SU-DHL-6 (cell line): Measurements from ENCODE around the gene COBL.

Source experiments
- H2AFZ ChIP-seq: fragments of 200-600 bp; sonication (generic); 2 replicates; pipeline ENCODE4 v1.6.1; 2014; ENCODE audit warnings: low read depth, mild to moderate bottlenecking, moderate library complexity, mixed read lengths, antibody characterized with exemption, low read length; ENCODE audit not compliant: severe bottlenecking
- H3F3A ChIP-seq: fragments of 200-600 bp; shearing (Covaris generic); 2 replicates; pipeline ENCODE4 v1.6.0; 2016; ENCODE audit warnings: antibody characterized with exemption, mild to moderate bottlenecking; ENCODE audit not compliant: insufficient read depth
- H3K27ac ChIP-seq: fragments of 200-600 bp; sonication (generic); 2 replicates; pipeline ENCODE4 v1.5.1; 2016; ENCODE audit warnings: low read depth, mild to moderate bottlenecking, low read length, moderate library complexity, mixed read lengths
- H3K27me3 ChIP-seq: fragments of 200-600 bp; sonication (generic), shearing (Covaris generic); 2 replicates; pipeline ENCODE4 v1.6.0; 2014; ENCODE audit warnings: mild to moderate bottlenecking, low read length
- H3K36me3 ChIP-seq: fragments of 200-600 bp; sonication (generic); 2 replicates; pipeline ENCODE4 v1.6.1; 2014; ENCODE audit warnings: mild to moderate bottlenecking, low read length, mixed read lengths
- H3K4me2 ChIP-seq: fragments of 300-600, 200-600 bp; shearing (Covaris generic), sonication (generic); 2 replicates; pipeline ENCODE4 v1.6.0; 2014; ENCODE audit warnings: low read length, low read depth, mild to moderate bottlenecking; ENCODE audit not compliant: poor library complexity, severe bottlenecking
- H3K4me3 ChIP-seq: fragments of 200-600 bp; sonication (generic); 2 replicates; pipeline ENCODE4 v1.5.1; 2014; ENCODE audit warnings: antibody characterized with exemption, low read length, mild to moderate bottlenecking, mixed read lengths; ENCODE audit not compliant: insufficient read depth, poor library complexity, severe bottlenecking
- H3K79me2 ChIP-seq: fragments of 200-600 bp; sonication (generic); 2 replicates; pipeline ENCODE4 v1.6.1; 2014; ENCODE audit warnings: mild to moderate bottlenecking, low read length, moderate library complexity; ENCODE audit not compliant: insufficient read depth
- H3K9ac ChIP-seq: fragments of 200-600 bp; sonication (generic); 2 replicates; pipeline ENCODE4 v1.7.0; 2014; ENCODE audit warnings: mild to moderate bottlenecking, low read length
- H3K9me2 ChIP-seq: fragments of 200-600 bp; sonication (generic); replicated peaks from 2 replicates; pipeline ENCODE4 v1.6.1; 2014; ENCODE audit warnings: low read length; ENCODE audit not compliant: insufficient read depth
- H3K9me3 ChIP-seq: fragments of 200-600 bp; sonication (generic); 2 replicates; pipeline ENCODE4 v1.6.1; 2014; ENCODE audit warnings: low read length, mixed read lengths; ENCODE audit not compliant: insufficient read depth
- H4K20me1 ChIP-seq: fragments of 200-600 bp; sonication (generic); 2 replicates; pipeline ENCODE4 v1.6.1; 2014; ENCODE audit warnings: low read depth, mild to moderate bottlenecking, antibody characterized with exemption, low read length, moderate library complexity, mixed read lengths
- CTCF ChIP-seq: fragments of 200-600 bp; sonication (generic); IDR thresholded peaks from one replicate; pipeline ENCODE4 v1.5.1; 2017; ENCODE audit warnings: antibody characterized with exemption, mild to moderate bottlenecking, low read length, moderate library complexity; ENCODE audit not compliant: insufficient read depth, poor library complexity, severe bottlenecking
- EZH2phosphoT487 ChIP-seq: fragments of 200-600 bp; sonication (generic), shearing (Covaris generic); conservative IDR thresholded peaks from 2 replicates; pipeline ENCODE4 v1.6.1; 2018; ENCODE audit warnings: mild to moderate bottlenecking, antibody characterized with exemption, low read length, moderate library complexity, mixed read lengths

The COBL gene

DNA sequence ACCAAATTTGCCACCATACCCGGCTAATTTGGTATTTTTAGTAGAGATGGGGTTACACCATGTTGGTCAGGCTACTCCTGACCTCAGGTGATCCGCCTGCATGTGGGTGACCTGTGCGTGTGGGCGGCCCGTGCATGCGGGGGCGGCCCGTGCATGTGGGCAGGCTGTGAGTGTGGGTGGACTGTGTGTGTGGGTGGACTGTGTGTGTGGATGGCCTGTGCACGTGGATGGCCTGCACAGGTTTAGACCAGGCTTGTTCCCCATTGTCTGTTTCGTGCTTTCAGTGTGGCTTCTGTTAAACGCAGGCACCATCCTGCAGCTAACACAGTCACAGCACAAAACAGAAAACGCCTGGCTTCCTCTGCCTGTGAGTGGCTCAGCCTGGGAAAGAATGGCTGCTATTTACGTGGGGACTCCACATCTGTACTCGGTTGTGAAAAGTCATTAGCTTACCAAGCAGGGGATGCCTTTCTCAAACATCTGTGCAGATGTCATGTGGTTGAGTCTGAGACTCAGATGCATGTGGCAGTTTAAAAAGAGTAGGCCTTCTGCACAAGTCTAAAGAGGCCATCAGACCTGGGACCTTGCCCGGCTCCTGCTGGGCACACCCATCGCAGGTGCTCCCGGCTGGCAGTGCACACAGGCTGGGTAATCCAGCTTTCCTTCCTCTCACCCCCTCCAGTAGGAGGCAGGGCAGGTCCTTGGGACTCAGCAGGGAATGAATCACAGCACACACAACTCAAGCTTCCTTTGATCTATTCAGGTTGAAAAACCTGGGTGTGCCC lies 91.6 kb downstream of the COBL start:
- Histone ChIP-seq H3K79me2 (no peaks in the 10 kb centered on the region), H4K20me1 (no peaks in the 10 kb centered on the region), H3K4me2 (no peak overlapping the region), H3K27me3 (no peaks in the 10 kb centered on the region), H3K4me3 (no peak overlapping the region), H3K27ac (no peak overlapping the region), H3K9ac (no peak overlapping the region), H3K9me3 (no peaks in the 10 kb centered on the region), H3K36me3 (no peaks in the 10 kb centered on the region), H2AFZ (no peak overlapping the region), H3F3A (no peaks in the 10 kb centered on the region), H3K9me2 (no peaks in the 10 kb centered on the region)
- TF ChIP-seq EZH2phosphoT487: no peak
- no peak for TF ChIP-seq CTCF

- no peaks in the 10 kb centered on the region for H3K36me3 ChIP-seq
- H3K27ac ChIP-seq: no peak overlapping the region
- TF ChIP-seq CTCF (no peak), EZH2phosphoT487 (no peak)
- no peaks in the 10 kb centered on the region for H3K9me2 ChIP-seq
- no peaks in the 10 kb centered on the region for H3K79me2 ChIP-seq
- no peak overlapping the region for H3K9ac ChIP-seq
- no peaks in the 10 kb centered on the region for H3K9me3 ChIP-seq
- H2AFZ ChIP-seq: no peak overlapping the region
- no peak overlapping the region for H3K4me3 ChIP-seq
- no peaks in the 10 kb centered on the region for H3F3A ChIP-seq
- no peaks in the 10 kb centered on the region for H3K27me3 ChIP-seq
- no peaks in the 10 kb centered on the region for H4K20me1 ChIP-seq
- H3K4me2 ChIP-seq: no peak overlapping the region
Observed at GRCh38 chr7:51223505-51223904, 93.1 kb downstream of the COBL start.

- Histone ChIP-seq H3K4me3 (no peak overlapping the region), H3K9me2 (no peaks in the 10 kb centered on the region), H3K4me2 (no peak overlapping the region), H3K27ac (no peak overlapping the region), H3F3A (no peaks in the 10 kb centered on the region), H3K9ac (no peak overlapping the region), H4K20me1 (no peaks in the 10 kb centered on the region), H3K9me3 (no peaks in the 10 kb centered on the region), H2AFZ (no peak overlapping the region), H3K79me2 (no peaks in the 10 kb centered on the region), H3K27me3 (no peaks in the 10 kb centered on the region), H3K36me3 (no peaks in the 10 kb centered on the region)
- TF ChIP-seq EZH2phosphoT487: no peak
- TF ChIP-seq CTCF: no peak
Observed at GRCh38 chr7:51222916-51223315, 93.7 kb downstream of the COBL start.
